ENCODE results near the gene BCAS3.

DNA sequence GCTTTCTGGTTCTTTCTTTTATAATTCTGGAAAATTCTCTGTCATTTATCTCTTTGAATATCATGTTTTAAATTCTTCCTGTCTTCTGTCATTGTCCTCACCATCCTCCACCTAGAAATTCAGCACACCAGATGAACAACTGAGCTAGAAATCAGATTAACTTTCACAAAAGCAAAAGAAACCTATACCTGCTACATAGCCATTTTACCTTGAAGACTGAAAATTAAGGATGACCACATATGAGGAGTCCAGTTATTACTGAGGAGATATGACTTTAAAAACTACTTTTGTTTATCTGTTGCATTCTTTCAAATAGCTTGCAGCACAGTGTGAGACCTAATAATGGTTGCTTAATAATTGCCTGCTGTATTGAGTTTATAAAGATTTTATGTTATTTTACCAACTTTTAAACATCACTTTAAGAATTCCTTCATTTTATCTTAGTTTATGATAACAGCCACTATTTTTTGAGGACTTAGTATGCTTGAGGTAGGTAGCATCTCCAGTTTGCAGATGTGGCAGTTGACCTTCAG is 104.3 kb downstream of the BCAS3 start:
- TF ChIP-seq GLIS3 (CRISPR knock-in tag; IDR thresholded peaks at IDR 0.05) (no peak), PPARA (CRISPR knock-in tag; IDR thresholded peaks at IDR 0.05; ENCODE audit: borderline replicate concordance) (no peak), ARNTL (CRISPR knock-in tag; IDR thresholded peaks at IDR 0.05; ENCODE audit: borderline replicate concordance, low read depth) (no peak), ZC3H10 (CRISPR knock-in tag; IDR thresholded peaks at IDR 0.05) (no peak), ZNF565 (CRISPR knock-in tag; conservative IDR thresholded peaks at IDR 0.05; ENCODE audit: low read depth) (no peak), ZFP30 (CRISPR knock-in tag; IDR thresholded peaks at IDR 0.05) (no peak), ESRRG (CRISPR knock-in tag; IDR thresholded peaks at IDR 0.05) (no peak), BACH2 (CRISPR knock-in tag; IDR thresholded peaks at IDR 0.05; ENCODE audit: borderline replicate concordance) (no peak)
